Stimulated activated naive CD8-positive, alpha-beta T cell treated with anti-CD3 and anti-CD28 coated beads, Interleukin-15, Interleukin-2, amounts not matched to agents 100 ng/mL and 50 ng/mL, for 24 hours (primary cell): Measurements from ENCODE around the gene MON2.
A peak's percentile ranks its signal among the peaks of the same experiment; 100 is the strongest.

ENCODE experiments used
- H3K27ac Mint-ChIP-seq: one replicate; pipeline ENCODE4 v1.8.0; 2021; ENCODE audit warnings: mild to moderate bottlenecking, mixed read lengths
- H3K27me3 Mint-ChIP-seq: one replicate; pipeline ENCODE4 v1.8.0; 2021; ENCODE audit warnings: mixed read lengths
- H3K36me3 Mint-ChIP-seq: one replicate; pipeline ENCODE4 v1.8.0; 2021; ENCODE audit warnings: low read depth, mixed read lengths
- H3K4me1 Mint-ChIP-seq: one replicate; pipeline ENCODE4 v1.8.0; 2021; ENCODE audit warnings: low read depth, mixed read lengths
- H3K4me3 Mint-ChIP-seq: one replicate; pipeline ENCODE4 v1.8.0; 2021; ENCODE audit warnings: mild to moderate bottlenecking, mixed read lengths
- H3K9me3 Mint-ChIP-seq: one replicate; pipeline ENCODE4 v1.8.0; 2021; ENCODE audit warnings: mixed read lengths

Gene MON2

GRCh38 chr12:62632411-62632918 is 165.8 kb downstream of the MON2 start:
- Mint-ChIP-seq H3K36me3 (no peaks in the 10 kb centered on the region), H3K4me3 (peak overlapping the region; percentile 78), H3K27me3 (peaks cover 74% of the 10 kb centered on the region), H3K9me3 (no peaks in the 10 kb centered on the region), H3K27ac (no peak overlapping the region), H3K4me1 (peaks cover 5% of the 10 kb centered on the region)

- Mint-ChIP-seq H3K9me3 (no peaks in the 10 kb centered on the region), H3K4me1 (peaks cover 9% of the 10 kb centered on the region), H3K4me3 (no peak overlapping the region), H3K27me3 (peaks cover 49% of the 10 kb centered on the region), H3K36me3 (no peaks in the 10 kb centered on the region), H3K27ac (no peak overlapping the region)
These were observed 169.0 kb downstream of the MON2 start for GRCh38 chr12:62635649-62636048.

GRCh38 chr12:62637679-62638078 is 171.1 kb downstream of the MON2 start:
- no peaks in the 10 kb centered on the region for H3K36me3 Mint-ChIP-seq
- H3K27ac Mint-ChIP-seq, result no peak overlapping the region
- no peak overlapping the region for H3K4me3 Mint-ChIP-seq
- peaks cover 36% of the 10 kb centered on the region for H3K27me3 Mint-ChIP-seq
- peaks cover 25% of the 10 kb centered on the region for H3K4me1 Mint-ChIP-seq
- H3K9me3 Mint-ChIP-seq, result no peaks in the 10 kb centered on the region

GRCh38 chr12:62640910-62641448 is 174.4 kb downstream of the MON2 start:
- no peaks in the 10 kb centered on the region for H3K36me3 Mint-ChIP-seq
- peaks cover 27% of the 10 kb centered on the region for H3K4me1 Mint-ChIP-seq
- no peaks in the 10 kb centered on the region for H3K9me3 Mint-ChIP-seq
- peaks cover 9% of the 10 kb centered on the region for H3K27me3 Mint-ChIP-seq
- H3K27ac Mint-ChIP-seq, result peak overlapping the region; percentile 75
- H3K4me3 Mint-ChIP-seq, result peak overlapping the region; percentile 59

GRCh38 chr12:62642486-62642885 is 175.9 kb downstream of the MON2 start:
- Mint-ChIP-seq H3K9me3 (no peaks in the 10 kb centered on the region), H3K27ac (no peak overlapping the region), H3K27me3 (no peaks in the 10 kb centered on the region), H3K36me3 (no peaks in the 10 kb centered on the region), H3K4me3 (no peak overlapping the region), H3K4me1 (peaks cover 30% of the 10 kb centered on the region)

- Mint-ChIP-seq H3K27ac (no peak overlapping the region), H3K36me3 (no peaks in the 10 kb centered on the region), H3K27me3 (no peaks in the 10 kb centered on the region), H3K4me3 (no peak overlapping the region), H3K4me1 (peaks cover 35% of the 10 kb centered on the region), H3K9me3 (no peaks in the 10 kb centered on the region)
These were observed 176.9 kb downstream of the MON2 start for GRCh38 chr12:62643486-62643885.

GRCh38 chr12:62646566-62646965 is 179.9 kb downstream of the MON2 start:
- Mint-ChIP-seq H3K27ac (no peak overlapping the region), H3K27me3 (no peaks in the 10 kb centered on the region), H3K9me3 (no peaks in the 10 kb centered on the region), H3K36me3 (no peaks in the 10 kb centered on the region), H3K4me1 (peaks cover 21% of the 10 kb centered on the region), H3K4me3 (no peak overlapping the region)

GRCh38 chr12:62647586-62647985 is 181.0 kb downstream of the MON2 start:
- Mint-ChIP-seq H3K4me3 (no peak overlapping the region), H3K27ac (no peak overlapping the region), H3K4me1 (peaks cover 11% of the 10 kb centered on the region), H3K9me3 (no peaks in the 10 kb centered on the region), H3K36me3 (no peaks in the 10 kb centered on the region), H3K27me3 (no peaks in the 10 kb centered on the region)

- H3K4me1 Mint-ChIP-seq, result peaks cover 10% of the 10 kb centered on the region
- H3K36me3 Mint-ChIP-seq, result no peaks in the 10 kb centered on the region
- no peak overlapping the region for H3K4me3 Mint-ChIP-seq
These were observed 182.9 kb downstream of the MON2 start for GRCh38 chr12:62649412-62650138.

More at GRCh38 chr12:62649412-62650138, 182.9 kb downstream of the MON2 start:
- Mint-ChIP-seq H3K27ac (no peak overlapping the region), H3K27me3 (peaks cover 3% of the 10 kb centered on the region), H3K9me3 (no peaks in the 10 kb centered on the region)
